Left forelimb (tissue), 1 donor: ENCODE data around the gene HSPB8.
"Not testable (repeated sequence)": the region's sequence is repeated elsewhere in the genome, so short reads cannot be mapped to it uniquely, and the experiment has no call there.

ENCODE experiments used
- DNase-seq: peaks from one replicate; pipeline ENCODE4 v3.0.0-alpha.2; 2018; ENCODE audit warnings: low spot score

HSPB8 gene

DNA sequence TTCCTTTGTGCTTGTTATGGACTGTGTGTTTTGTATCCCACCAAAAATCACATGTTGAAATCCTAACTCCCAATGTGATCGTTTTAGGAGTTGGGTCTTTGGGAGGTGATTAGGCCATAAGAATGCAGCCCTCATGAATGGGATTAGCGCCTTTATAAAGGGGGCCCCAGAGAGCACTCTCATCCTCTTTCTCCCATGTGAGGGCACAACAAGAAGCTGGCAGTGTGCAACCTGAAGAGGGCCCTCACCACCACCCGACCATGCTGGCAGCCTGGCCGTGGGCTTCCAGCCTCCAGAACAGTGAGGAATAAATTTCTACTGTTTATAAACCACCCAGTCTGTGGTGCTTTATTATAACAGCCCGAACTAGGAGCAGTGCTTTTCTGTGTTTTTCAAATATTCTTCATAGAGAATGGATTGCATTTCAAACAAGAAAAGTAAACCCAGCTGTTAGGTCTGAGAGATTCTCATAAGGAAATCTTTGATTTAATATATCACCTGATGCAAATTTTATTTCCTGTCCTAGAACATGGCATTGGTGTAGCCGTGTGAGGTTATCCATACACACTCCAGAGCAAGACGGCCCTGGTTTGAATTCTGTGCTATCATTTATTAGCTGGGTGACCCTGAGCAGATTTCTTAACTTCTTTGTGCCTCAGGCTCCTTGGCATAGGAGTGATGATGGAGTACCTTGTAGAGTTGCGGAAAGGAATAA lies 27.8 kb downstream of the HSPB8 start:
- DNase-seq, result no peak

DNA sequence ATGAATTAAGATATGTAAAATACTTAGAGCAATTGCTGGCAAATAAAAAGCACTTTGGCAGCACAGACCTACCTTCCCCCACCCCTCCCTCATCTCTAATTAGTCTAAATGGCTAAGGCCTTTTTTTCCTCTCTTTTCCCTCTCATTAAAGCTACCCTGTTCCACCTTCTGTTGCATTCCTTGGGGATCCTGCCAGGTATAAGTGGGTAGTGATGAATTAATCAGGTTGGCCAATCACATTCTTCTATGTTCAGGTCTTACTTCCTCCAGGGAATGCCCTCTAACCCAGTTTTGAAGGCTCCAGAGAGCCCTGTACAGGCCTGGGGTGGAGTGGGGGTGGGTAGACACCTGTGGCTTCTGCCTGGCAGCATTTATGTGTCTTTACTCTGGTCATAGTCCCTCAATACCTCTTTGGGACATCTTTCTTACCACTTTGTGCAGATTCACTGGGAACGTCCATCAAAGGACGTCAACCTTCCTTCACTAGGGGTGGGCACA lies 28.4 kb downstream of the HSPB8 start:
- DNase-seq, result no peak

DNA sequence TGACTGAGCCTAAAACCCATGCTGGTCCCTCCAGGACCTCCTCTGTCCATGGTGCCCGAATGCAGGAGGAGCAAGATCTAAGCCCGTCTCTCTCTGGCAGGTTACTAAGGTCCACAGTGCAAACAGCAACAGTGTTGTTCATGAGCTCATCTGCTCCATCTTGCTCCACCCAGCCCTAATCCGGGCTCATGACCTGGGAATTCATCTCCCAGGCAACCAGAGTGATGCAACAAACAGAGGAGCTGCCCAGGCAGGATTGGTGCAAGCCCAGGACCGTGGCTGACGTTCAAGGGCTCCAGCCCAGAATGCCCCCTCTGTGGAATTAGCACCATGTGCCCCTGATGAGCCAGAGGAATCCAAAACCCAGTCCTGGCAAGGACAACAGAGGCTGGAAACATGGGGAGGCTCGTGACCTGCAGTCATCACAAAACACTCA lies 29.9 kb downstream of the HSPB8 start:
- DNase-seq, result peak; percentile 72

DNA sequence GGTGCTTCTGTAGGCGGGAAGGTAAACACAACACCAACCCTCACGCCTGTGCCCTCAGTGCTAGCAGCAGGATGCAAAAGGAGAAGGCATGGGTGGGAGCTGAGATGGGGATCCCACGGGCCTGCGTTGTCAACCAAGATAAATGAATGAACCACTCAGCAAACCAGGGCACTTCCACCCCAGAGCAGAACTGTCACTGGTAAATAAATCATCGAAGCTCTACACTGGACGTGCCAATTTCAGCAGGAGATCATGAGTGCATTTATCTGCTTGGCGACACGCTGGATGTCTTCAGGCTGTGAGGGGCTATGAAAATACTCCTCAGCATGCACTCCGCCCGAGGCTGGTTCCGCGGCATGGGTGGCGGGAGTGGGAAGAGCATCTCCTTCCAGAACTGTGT lies 33.2 kb downstream of the HSPB8 start:
- no peak for DNase-seq

DNA sequence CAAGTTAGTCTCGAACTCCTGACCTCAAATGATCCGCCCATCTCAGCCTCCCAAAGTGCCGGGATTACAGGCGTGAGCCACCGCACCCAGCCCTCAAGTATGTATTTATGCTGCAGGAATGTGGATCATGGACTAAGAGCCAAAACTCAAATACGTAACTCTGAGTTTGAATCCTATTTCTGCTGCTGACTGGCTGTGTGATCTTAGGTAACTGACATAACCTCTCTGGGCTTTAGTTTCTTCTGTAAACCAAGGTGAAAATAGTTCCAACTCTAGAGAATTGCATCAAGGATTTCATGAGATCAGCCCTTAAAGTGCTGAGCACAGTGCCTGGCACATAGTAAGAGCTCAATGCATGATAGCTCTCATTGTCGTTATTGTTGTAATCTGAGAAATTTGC lies 37.4 kb downstream of the HSPB8 start:
- DNase-seq, result no peak

DNA sequence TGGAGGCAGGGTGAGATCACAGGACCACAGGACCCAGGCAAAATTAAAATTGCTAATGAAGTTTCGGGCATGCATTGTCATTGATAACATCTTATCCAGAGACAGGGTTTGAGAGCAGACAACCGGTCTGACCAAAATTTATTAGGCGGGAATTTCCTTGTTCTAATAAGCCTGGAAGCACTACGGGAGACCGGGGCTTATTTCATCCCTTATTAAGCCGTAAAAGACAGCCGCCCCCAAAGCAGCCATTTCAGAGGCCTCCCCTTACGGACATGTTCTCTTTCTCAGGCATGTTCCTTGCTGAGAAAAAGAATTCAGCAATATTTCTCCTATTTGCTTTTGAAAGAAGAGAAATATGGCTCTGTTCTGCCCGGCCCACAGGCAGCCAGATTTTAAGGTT lies 40.1 kb downstream of the HSPB8 start:
- not testable (repeated sequence) for DNase-seq

DNA sequence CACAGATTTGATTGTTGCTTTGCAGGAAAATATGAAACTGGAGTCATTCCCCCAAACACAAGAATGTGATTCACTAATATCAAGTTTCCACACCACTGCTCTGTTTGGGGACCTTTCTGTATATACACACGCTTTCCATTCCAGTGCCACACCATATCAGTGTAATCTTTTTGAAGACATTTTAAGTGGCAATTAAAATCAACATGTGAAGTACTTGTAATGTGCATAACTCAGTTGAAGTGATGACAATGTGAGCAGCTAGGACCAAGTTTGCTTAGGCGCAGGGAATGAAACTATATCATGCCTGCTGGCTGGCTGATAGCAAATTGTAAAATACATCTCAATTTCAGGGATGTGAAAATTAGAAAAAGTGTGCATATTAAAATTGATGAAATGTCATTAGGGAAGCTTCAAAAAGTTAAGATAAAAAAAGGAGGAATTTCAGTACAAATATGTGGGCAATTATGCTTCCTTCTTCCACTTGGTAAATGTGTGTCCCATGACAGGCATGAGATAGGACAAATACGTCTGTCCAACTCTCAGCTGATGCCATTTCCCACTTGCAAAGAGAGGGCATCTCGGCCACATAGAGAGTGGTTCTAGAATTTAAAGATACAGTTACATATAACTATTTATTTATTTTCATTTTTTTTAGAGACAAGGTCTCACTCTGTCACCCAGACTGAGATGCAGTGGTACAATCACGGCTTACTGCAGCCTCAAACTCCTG lies 43.7 kb downstream of the HSPB8 start:
- DNase-seq, result no peak

DNA sequence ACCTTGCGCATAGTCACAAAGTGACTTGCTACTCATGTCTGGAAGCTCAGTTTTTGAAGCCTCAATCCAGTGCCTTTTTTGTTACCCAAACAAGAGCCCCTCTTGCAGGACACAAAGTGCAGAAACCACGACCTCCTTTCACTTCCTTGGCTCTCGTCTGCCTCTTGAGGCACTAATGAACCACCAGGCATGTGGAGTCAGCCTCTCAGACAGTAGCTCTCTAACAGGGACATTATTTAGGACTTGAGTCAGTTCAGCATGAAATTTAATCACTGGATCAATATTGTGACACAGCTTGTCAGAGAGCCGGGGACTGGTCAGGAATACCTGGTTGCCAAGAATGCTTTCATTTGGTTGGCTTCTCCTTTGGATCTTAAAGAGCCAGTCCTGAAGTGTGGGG lies 46.7 kb downstream of the HSPB8 start:
- no peak for DNase-seq

DNA sequence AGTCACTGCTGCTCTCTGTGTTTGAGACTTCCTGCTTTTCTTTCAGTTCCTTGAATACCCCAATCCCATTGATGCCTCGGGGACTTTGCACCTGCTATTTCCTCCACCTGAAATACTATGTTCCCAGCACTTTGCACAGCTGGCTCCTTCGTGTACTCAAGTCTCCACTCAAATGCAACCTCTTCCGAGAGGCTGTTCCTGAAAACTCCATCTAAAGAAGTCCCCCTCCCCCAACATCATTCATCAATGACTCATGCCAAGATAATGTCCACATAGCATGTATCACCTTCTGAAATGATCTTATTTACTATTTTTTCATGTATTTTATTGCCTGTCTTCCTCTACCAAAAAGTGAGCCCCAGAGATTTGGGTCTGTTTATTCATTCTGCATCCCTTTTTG lies 48.6 kb downstream of the HSPB8 start:
- no peak for DNase-seq

DNA sequence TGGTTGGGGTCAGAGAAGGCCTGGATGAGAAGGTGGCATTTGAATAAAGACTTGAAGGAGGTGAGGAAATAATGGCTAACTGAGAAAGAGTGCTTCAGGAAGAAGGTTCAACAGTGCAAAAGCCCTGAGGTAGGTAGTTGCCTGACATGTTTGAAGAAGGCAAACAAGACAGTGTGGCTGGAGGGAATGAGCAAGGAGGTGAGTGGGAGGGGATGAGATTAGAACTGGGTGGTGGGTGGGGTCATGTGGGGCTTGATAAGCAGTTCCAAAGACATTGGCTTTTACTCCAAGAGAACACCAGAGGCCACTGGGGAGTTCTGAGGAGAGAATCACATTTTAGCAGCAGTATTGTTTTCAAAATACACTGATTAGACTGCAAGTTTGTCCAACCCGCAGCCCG lies 50.5 kb downstream of the HSPB8 start:
- DNase-seq, result no peak

DNA sequence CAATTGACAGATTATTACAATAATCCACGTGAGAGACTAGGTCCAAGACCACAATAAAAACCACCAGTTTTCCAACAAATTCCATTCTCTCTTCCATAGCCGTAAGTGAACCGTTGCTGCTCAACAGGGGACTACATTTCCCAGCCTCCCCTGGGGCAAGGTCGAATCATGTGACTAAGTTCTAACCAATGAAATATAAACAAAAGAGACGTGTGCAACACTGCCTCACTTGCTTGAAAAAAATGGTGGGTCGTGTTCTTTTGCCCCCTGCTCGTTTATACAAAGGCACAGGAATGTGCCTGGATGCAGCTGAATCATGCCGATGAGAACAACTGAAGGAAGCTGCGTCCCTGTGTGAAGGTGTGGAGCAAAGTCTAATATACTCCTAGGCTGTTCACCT lies 51.1 kb downstream of the HSPB8 start:
- DNase-seq, result no peak

DNA sequence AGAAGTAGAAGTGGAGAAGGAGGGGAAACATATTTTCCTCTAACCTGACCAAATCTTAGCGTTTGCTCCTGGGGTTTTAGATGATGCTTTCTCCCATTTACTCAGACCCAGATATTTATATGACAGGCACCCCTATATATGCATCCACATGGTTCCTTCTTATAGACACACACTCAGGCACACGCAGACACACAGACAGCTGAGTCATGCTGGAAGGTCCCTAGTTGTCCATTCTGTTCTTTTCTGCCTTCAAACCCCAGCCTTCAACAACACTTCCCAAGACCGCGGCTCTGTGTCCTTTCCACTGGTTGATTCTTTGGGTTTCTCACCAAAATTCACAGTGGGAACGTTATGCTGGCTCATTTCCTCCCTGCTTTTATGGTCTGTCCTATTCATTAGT lies 52.1 kb downstream of the HSPB8 start:
- DNase-seq, result no peak

DNA sequence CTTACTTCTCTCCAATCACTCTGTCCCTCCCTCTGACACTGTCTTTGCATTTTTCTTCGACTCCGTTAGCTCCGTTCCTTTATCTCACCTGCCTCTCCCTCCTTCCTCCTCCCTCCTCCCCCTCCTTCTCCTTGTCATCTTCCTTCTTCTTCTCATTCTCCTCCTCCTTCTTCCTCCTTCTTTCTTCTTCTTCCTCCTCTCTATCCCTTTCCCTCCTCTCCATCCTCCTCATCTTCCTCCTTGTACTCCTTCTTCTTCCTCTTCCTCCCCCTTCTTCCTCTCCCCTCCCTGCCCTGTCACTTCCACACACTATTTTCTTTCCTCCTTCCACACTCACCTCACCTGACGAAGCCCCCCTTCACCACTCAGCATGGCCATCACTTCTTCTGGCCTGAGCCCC lies 53.0 kb downstream of the HSPB8 start:
- DNase-seq, result no peak

DNA sequence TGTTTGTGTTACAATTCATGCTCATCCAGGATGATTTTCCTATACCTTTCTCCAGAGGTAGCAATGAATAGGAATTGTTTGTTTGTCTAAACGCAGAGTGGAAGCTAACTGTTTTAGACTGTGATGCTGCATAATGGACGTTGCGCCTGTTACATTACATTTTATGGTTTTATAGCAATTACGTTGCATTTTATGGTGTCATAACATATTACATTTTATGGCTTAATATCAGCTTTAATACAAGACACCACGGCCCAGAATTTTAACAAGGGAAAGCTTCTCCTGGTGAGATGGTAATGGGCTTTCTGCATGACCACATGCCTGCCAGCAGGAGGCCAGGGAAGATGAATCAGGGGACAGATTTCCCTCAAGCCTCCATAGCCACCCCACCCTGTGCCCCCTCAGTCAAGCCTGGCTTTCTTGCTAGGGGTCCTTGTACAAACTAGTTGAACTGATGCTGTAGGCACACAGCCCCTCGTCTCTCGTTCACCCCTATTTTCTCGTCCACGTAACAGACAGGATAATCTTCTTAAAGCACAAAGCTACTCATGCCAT lies 56.5 kb downstream of the HSPB8 start:
- no peak for DNase-seq

DNA sequence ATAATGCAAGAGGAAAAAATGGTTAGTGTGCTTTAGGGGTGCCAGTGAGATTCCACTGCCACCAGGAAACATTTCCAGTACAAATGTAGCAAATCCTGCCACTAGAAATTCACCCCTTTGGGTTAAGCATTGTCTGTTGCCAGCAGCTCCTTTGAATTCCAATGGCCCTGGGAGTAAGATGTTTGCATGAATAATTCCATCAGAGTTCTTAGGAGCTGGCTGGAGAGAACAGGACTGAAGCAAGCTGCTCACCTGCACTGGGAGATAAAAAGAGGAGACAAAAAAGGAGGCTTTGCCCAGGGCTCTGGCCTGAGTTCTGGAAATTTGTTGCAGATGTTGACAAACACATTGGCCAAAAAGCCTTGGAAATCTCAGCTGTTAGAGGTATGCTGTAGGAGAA lies 57.6 kb downstream of the HSPB8 start:
- DNase-seq, result no peak

DNA sequence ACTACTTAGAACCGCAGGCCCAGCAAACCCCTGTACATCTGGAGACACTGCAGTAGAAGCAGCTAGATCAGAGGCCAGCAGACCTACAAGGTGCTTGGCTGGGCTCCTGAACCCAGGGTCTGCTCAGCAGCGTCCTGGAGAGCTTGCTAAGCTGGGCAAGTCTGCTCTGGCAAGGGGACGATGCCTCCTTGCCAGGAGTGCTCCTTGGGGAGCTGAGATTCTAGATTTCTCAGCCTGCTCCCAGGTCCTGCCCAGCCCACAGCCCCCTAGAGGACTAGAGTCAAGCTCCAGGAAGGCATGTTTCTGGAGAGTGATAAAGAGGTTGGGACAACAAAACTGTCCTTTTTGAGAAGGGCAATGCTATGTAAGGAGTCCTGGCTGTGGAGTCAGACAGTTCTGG lies 60.3 kb downstream of the HSPB8 start:
- DNase-seq, result no peak

DNA sequence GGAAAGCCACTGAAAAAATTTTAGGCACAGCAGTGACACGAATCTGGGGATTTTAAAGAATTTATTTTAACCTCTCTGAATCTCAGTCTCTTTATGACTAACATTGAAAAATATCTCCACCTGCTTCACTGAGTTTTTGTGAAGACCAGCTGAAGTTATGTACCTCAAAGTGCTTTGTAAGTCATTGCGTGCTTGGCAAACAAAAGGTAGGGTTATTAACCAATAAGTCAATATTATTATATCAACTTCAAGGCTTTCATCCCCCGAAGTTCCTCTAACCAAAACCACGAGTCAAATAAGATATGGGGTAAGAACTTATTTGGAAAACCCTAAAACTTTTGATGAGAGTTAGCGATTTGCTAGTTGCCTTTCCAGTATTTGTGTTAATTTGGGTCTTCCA lies 62.3 kb downstream of the HSPB8 start:
- no peak for DNase-seq

DNA sequence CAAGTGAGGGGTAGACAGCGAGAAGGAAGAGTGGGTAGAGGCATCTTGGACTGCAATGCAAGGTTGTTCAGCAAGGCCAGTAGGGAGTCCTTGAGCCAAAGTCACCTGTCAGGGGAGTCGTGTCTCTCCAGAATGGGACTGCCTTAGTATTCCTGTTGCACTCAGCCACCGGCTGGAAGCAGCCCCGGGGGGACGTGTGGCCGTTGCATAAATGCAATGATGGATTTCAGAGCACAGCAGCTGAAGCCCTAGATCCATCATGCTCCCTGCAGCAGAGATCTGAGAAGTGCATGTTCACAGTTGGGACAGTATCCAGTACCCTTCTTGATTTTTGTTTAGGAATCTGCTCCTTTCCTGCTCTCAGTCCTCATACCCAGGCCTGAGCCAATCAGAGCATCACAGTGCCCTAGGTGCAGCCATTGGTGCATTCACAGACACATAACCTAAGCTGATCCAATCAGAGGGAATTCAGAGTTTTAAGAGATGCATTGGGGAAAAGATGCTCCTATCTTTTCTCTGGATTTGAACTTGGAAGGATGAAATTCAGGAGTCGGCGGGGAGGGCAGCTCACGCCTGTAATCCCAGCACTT lies 62.9 kb downstream of the HSPB8 start:
- no peak for DNase-seq
